IMR-90 (cell line): ENCODE results near the gene DPF3. TPM values are rescaled to one million over a fixed set of nuclear protein-coding genes. Genes with fewer than 3 reads are reported as not detected.

ENCODE experiments used
- ATAC-seq: fragments of 200-7000 bp; cut with Tn5 transposase; 2 replicates; pipeline ENCODE4 v1.9.1; 2020; ENCODE audit warnings: low read depth, mild to moderate bottlenecking, moderate library complexity
- BruUV-seq: library from RNA; stranded (reverse); fragments of 400-500 nt; replicated peaks from 2 replicates; lab custom pipeline; 2021; lab: Mats Ljungman, UMichigan
- CTCF ChIA-PET: fragments of 300-600 bp; formaldehyde crosslinking; extraction: SDS; loops from one replicate; lab custom pipeline; 2021; ENCODE audit warnings: antibody characterized with exemption; lab: Yijun Ruan, JAX
- POLR2A ChIA-PET: fragments of 300-600 bp; sonication (Branson Sonifier 250); formaldehyde crosslinking; loops from one replicate; lab custom pipeline; 2022; ENCODE audit warnings: antibody characterized with exemption; ENCODE audit not compliant: unreplicated experiment; lab: Charles Lee
- DNase-seq: peaks from one replicate; pipeline ENCODE4 v3.0.0; 2013
- H2AFZ ChIP-seq: replicated peaks from 2 replicates; pipeline ENCODE3; 2013; ENCODE audit warnings: low read length, mild to moderate bottlenecking; ENCODE audit not compliant: poor library complexity
- H2AK5ac ChIP-seq: 2 replicates; pipeline ENCODE4 v1.6.1; 2013; ENCODE audit warnings: low read depth, low read length, inconsistent platforms
- H2AK9ac ChIP-seq: replicated peaks from 2 replicates; pipeline ENCODE3; 2013; ENCODE audit warnings: mild to moderate bottlenecking, low read depth, low read length, moderate library complexity; ENCODE audit not compliant: poor library complexity
- H2BK120ac ChIP-seq: 2 replicates; pipeline ENCODE4 v1.6.1; 2013; ENCODE audit warnings: low read depth, low read length, inconsistent platforms
- H2BK15ac ChIP-seq: 3 replicates; pipeline ENCODE4 v1.6.1; 2013; ENCODE audit warnings: low read depth, low read length, inconsistent platforms
- H2BK20ac ChIP-seq: 2 replicates; pipeline ENCODE4 v1.6.1; 2013; ENCODE audit warnings: low read depth, mild to moderate bottlenecking, inconsistent platforms, low read length, moderate library complexity
- H2BK5ac ChIP-seq: 2 replicates; pipeline ENCODE4 v1.6.1; 2013; ENCODE audit warnings: mild to moderate bottlenecking, low read depth, low read length, inconsistent platforms; ENCODE audit not compliant: poor library complexity, severe bottlenecking
- H3K14ac ChIP-seq: replicated peaks from 2 replicates; pipeline ENCODE4 v1.6.1; 2013; ENCODE audit warnings: low read depth, low read length, inconsistent platforms
- H3K18ac ChIP-seq: 2 replicates; pipeline ENCODE4 v1.6.1; 2013; ENCODE audit warnings: low read depth, low read length, control low read depth
- H3K23ac ChIP-seq: 2 replicates; pipeline ENCODE4 v1.6.1; 2013; ENCODE audit warnings: low read depth, low read length, inconsistent platforms
- H3K27ac ChIP-seq: 2 replicates; pipeline ENCODE4 v1.5.1; 2013; ENCODE audit warnings: mild to moderate bottlenecking, control low read depth, low read length; ENCODE audit not compliant: insufficient read depth
- H3K27me3 ChIP-seq: 2 replicates; pipeline ENCODE4 v1.6.1; 2013; ENCODE audit warnings: low read length; ENCODE audit not compliant: control insufficient read depth, insufficient read depth
- H3K36me3 ChIP-seq: 2 replicates; pipeline ENCODE4 v1.6.1; 2013; ENCODE audit warnings: low read length, mixed read lengths; ENCODE audit not compliant: control insufficient read depth, insufficient read depth
- H3K4ac ChIP-seq: 2 replicates; pipeline ENCODE4 v1.6.1; 2013; ENCODE audit warnings: low read depth, low read length, inconsistent platforms
- H3K4me1 ChIP-seq: 2 replicates; pipeline ENCODE4 v1.6.1; 2013; ENCODE audit warnings: low read length, mixed read lengths; ENCODE audit not compliant: control insufficient read depth, insufficient read depth
- H3K4me2 ChIP-seq: 2 replicates; pipeline ENCODE4 v1.6.1; 2013; ENCODE audit warnings: low read depth, mild to moderate bottlenecking, control low read depth, low read length, moderate library complexity
- H3K4me3 ChIP-seq: 2 replicates; pipeline ENCODE4 v1.5.1; 2013; ENCODE audit warnings: low read depth, mild to moderate bottlenecking, control low read depth, low read length, moderate library complexity; ENCODE audit not compliant: insufficient read depth
- H3K56ac ChIP-seq: 2 replicates; pipeline ENCODE4 v1.6.1; 2013; ENCODE audit warnings: low read length, inconsistent platforms; ENCODE audit not compliant: insufficient read depth; ENCODE audit errors: extremely low read depth
- H3K79me1 ChIP-seq, 2 experiments: 2 replicates each; pipeline ENCODE4 v1.6.1; 2013; ENCODE audit warnings: low read length in 2 of 2, inconsistent platforms in 1 of 2, low read depth in 1 of 2
- H3K9ac ChIP-seq: 2 replicates; pipeline ENCODE4 v1.6.1; 2013; ENCODE audit warnings: low read depth, low read length, control low read depth
- H3K9me1 ChIP-seq: 2 replicates; pipeline ENCODE4 v1.6.1; 2013; ENCODE audit warnings: low read length, inconsistent platforms; ENCODE audit not compliant: insufficient read depth
- H3K9me3 ChIP-seq: 2 replicates; pipeline ENCODE4 v1.6.1; 2013; ENCODE audit warnings: low read length; ENCODE audit not compliant: control insufficient read depth, insufficient read depth
- H4K20me1 ChIP-seq: 2 replicates; pipeline ENCODE4 v1.6.1; 2013; ENCODE audit warnings: low read length, inconsistent platforms; ENCODE audit not compliant: insufficient read depth
- H4K5ac ChIP-seq: 2 replicates; pipeline ENCODE4 v1.6.1; 2013; ENCODE audit warnings: mild to moderate bottlenecking, low read depth, low read length, control low read depth
- H4K8ac ChIP-seq, 2 experiments: 2 replicates each; pipeline ENCODE4 v1.6.1; 2013; ENCODE audit warnings: low read depth in 2 of 2, low read length in 2 of 2, control low read depth in 1 of 2, inconsistent platforms in 1 of 2
- H4K91ac ChIP-seq: 2 replicates; pipeline ENCODE4 v1.6.1; 2013; ENCODE audit warnings: low read depth, low read length, inconsistent platforms; ENCODE audit not compliant: insufficient read depth
- BHLHE40 ChIP-seq: fragments of 150-350 bp; IDR thresholded peaks from 2 replicates; pipeline ENCODE4 v1.6.1; 2016; ENCODE audit warnings: mild to moderate bottlenecking, low read depth, low read length
- FOS ChIP-seq: fragments of 150-350 bp; IDR thresholded peaks from 2 replicates; pipeline ENCODE4 v1.6.1; 2016; ENCODE audit warnings: low read depth, low read length
- MXI1 ChIP-seq: IDR thresholded peaks from 2 replicates; pipeline ENCODE4 v1.6.1; 2012; ENCODE audit warnings: low read depth, mild to moderate bottlenecking, low read length, moderate library complexity, borderline replicate concordance
- WGBS, 2 experiments: methylation state at CpG; one replicate each; pipeline versions ENCODE4 v1.1.5 to v1.1.7; 2013; ENCODE audit warnings: missing lambda C conversion rate in 2 of 2; ENCODE audit not compliant: insufficient read length in 1 of 2; ENCODE audit errors: extremely low coverage in 2 of 2; 5-methylcytosine and 5-hydroxymethylcytosine counted together
- dilution Hi-C: fragments of 300-500 bp; cut with HindIII; formaldehyde crosslinking; loops from one replicate; pipeline ENCODE4 v1.14.3; 2018; ENCODE audit warnings: low sequenced_read_pairs; ENCODE audit not compliant: unreplicated experiment
- in situ Hi-C: fragments of 300-500 bp; cut with MboI; formaldehyde crosslinking; loops from 3 replicates; pipeline ENCODE4 v1.14.3; 2019; ENCODE audit warnings: low sequenced_read_pairs, inconsistent platforms, mixed read lengths
- intact Hi-C: fragments of 100-400 bp; cut with micrococcal nuclease; formaldehyde crosslinking; loops from 2 replicates; pipeline ENCODE4 v1.10.0; 2022
- polyA plus RNA-seq, 3 experiments: library from polyadenylated mRNA; depleted of rRNA; stranded (reverse); fragments of >200 nt; gene quantifications; 2 replicates each; pipeline ENCODE4 v1.2.3, GENCODE V29; 2012; ENCODE audit warnings: low replicate concordance in 1 of 3
- total RNA-seq: library from RNA; depleted of rRNA; stranded (reverse); fragments of >200 nt; gene quantifications from 2 replicates; pipeline ENCODE4 v1.2.3, GENCODE V29; 2012
- TF ChIP-seq, protein P1 (sequence below): fragments of 150-350 bp; IDR thresholded peaks from 2 replicates; pipeline ENCODE4 v1.6.1; 2017; ENCODE audit warnings: mild to moderate bottlenecking, antibody characterized with exemption, low read length, low read depth

DPF3 gene
- total and polyA plus RNA-seq, 2 of the 4 experiments (the other 2 are of a cell fraction), result 30.5 to 32.8 TPM

DNA sequence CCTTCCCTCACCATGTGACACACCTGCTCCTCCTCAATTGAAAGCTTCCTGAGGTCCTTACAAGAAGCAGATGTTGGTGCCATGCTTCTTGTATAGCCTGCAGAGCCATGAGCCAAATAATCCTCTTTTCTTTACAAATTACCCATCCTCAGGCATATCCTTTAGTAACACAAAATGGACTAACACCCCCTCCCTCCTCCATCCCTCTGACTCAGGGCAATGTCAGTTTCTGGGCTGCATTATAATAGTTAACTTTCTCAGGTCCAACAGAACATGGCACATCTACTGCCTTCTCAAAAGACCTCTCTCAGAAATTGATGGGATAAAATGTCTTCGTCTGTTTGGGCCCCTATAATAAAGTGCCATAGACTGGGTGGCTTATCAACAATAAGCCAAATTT lies 287.0 kb downstream of the DPF3 start:
- in situ Hi-C loops (loop anchor here (10.0 kb wide), 1 partner anchor 82 kb away; no protein-coding TSS in a partner anchor), dilution Hi-C loops (no loop called here), intact Hi-C loops (loop anchor here (5.0 kb wide), 2 partner anchors 85 to 285 kb away; partner anchors contain the start of gene DPF3)
- no peak overlapping the region for H3K9ac ChIP-seq
- H2AK5ac ChIP-seq, result peak overlapping the region; percentile 99
- H3K79me1 ChIP-seq, result peaks cover 0 to 30% of the 10 kb centered on the region in 2 experiments; a peak in 2 of 4 replicates
- H3K4me1 ChIP-seq, result peaks cover 24% of the 10 kb centered on the region
- H4K91ac ChIP-seq, result peak overlapping the region; percentile 99
- WGBS, 2 experiments, result no CpG with 5 or more reads among the region's 1 CpG
- ChIA-PET CTCF (no interaction called here), POLR2A (interaction anchor here (0.6 to 0.9 kb wide), 2 partner anchors 141 to 205 kb away, joined by 4 to 7 read pairs; no protein-coding TSS in a partner anchor)
- H3K14ac ChIP-seq, result peak overlapping the region; percentile 98
- H3K36me3 ChIP-seq, result no peaks in the 10 kb centered on the region
- no peaks in the 10 kb centered on the region for H4K20me1 ChIP-seq
- peak overlapping the region; percentile 99 for H2BK15ac ChIP-seq
- DNase-seq, result no peak
- H3K27me3 ChIP-seq, result no peaks in the 10 kb centered on the region
- no peak for ATAC-seq
- peak overlapping the region; percentile 100 for H2BK20ac ChIP-seq
- H3K4me2 ChIP-seq, result no peak overlapping the region
- peak overlapping the region; percentile 95; the same call in 1 of the 2 replicates for H3K27ac ChIP-seq
- peak overlapping the region; percentile 99 for H2BK5ac ChIP-seq
- peak overlapping the region; percentile 91 for H4K5ac ChIP-seq
- peak overlapping the region; percentile 100 for H2BK120ac ChIP-seq
- peak overlapping the region; percentile 95; the same call in 1 of the 2 replicates for H3K18ac ChIP-seq
- H3K23ac ChIP-seq, result peak overlapping the region; percentile 82
- no peak overlapping the region for H3K4me3 ChIP-seq
- peak overlapping the region; percentile 93 to 100 for H4K8ac ChIP-seq
- peaks cover 29% of the 10 kb centered on the region for H3K9me1 ChIP-seq
- H3K56ac ChIP-seq, result peak overlapping the region; percentile 20; the same call in 1 of the 2 replicates
- H2AFZ ChIP-seq, result no peak overlapping the region
- peak overlapping the region; percentile 100 for H3K4ac ChIP-seq
- H3K9me3 ChIP-seq, result no peaks in the 10 kb centered on the region
- peak overlapping the region; percentile 89 for H2AK9ac ChIP-seq
- no TSS peak for BruUV-seq
- TF ChIP-seq, protein P1, sequence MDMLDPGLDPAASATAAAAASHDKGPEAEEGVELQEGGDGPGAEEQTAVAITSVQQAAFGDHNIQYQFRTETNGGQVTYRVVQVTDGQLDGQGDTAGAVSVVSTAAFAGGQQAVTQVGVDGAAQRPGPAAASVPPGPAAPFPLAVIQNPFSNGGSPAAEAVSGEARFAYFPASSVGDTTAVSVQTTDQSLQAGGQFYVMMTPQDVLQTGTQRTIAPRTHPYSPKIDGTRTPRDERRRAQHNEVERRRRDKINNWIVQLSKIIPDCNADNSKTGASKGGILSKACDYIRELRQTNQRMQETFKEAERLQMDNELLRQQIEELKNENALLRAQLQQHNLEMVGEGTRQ, result no peak
- TF ChIP-seq FOS, result no peak
- no peak for TF ChIP-seq MXI1
- TF ChIP-seq BHLHE40, result no peak
